HCT116 (cell line): Measurements from ENCODE around the gene PDE8A. TPM values are rescaled to one million over a fixed set of nuclear protein-coding genes. Genes with fewer than 3 reads are reported as not detected.

Experiments used
- ATAC-seq: fragments of 200-7000 bp; cut with Tn5 transposase; 2 replicates; pipeline ENCODE4 v1.9.1; 2020; ENCODE audit warnings: mild to moderate bottlenecking, moderate library complexity
- BruUV-seq: library from RNA; stranded (reverse); fragments of 400-500 nt; replicated peaks from 2 replicates; lab custom pipeline; 2021; lab: Mats Ljungman, UMichigan
- CTCF ChIA-PET: fragments of 300-600 bp; sonication (Branson Sonifier 250); formaldehyde crosslinking; loops from one replicate; lab custom pipeline; 2021; ENCODE audit warnings: antibody characterized with exemption; lab: Charles Lee
- POLR2A ChIA-PET: fragments of 300-600, 350-600 bp; sonication (Branson Sonifier 250); formaldehyde crosslinking; loops from one replicate; lab custom pipeline; 2021; ENCODE audit warnings: antibody characterized with exemption; lab: Charles Lee
- RAD21 ChIA-PET, 2 experiments: fragments of 300-600 bp; sonication (Branson Sonifier 250); formaldehyde crosslinking; loops; one replicate each; lab custom pipeline; 2023; ENCODE audit warnings: low total read pairs in 2 of 2; ENCODE audit not compliant: uncharacterized antibody in 2 of 2, unreplicated experiment in 2 of 2, low non-redundant PET in 1 of 2; lab: Charles Lee
- DNase-seq: peaks from one replicate; pipeline ENCODE4 v3.0.0-alpha.2; 2010; ENCODE audit warnings: low read depth, low spot score
- H2AFZ ChIP-seq: fragments of 200-600 bp; shearing (Covaris generic), sonication (generic); 2 replicates; pipeline ENCODE4 v1.6.1; 2017; ENCODE audit warnings: low read depth, mixed run types, mixed read lengths, antibody characterized with exemption, low read length; ENCODE audit not compliant: poor library complexity, severe bottlenecking
- H3K27ac ChIP-seq: 2 replicates; pipeline ENCODE4 v1.5.1; 2012; ENCODE audit warnings: low read depth, low read length
- H3K27me3 ChIP-seq: fragments of 200-600 bp; sonication (generic); 2 replicates; pipeline ENCODE4 v1.6.1; 2016; ENCODE audit warnings: mixed run types, low read length, mixed read lengths; ENCODE audit not compliant: insufficient read depth
- H3K36me3 ChIP-seq, 2 experiments: fragments of 200-500 bp in 1 of 2; fragments of 200-600 bp in 1 of 2; sonication (Bioruptor generic) in 1 of 2; sonication (generic) in 1 of 2; 2 replicates each; pipeline versions ENCODE4 v1.5.1 to v1.6.1; 2014 to 2016; ENCODE audit warnings: low read length in 2 of 2, inconsistent platforms in 1 of 2, mixed read lengths in 1 of 2, mixed run types in 1 of 2; ENCODE audit not compliant: insufficient read depth in 2 of 2, control insufficient read depth in 1 of 2
- H3K4me1 ChIP-seq, 2 experiments: fragments of 200-600 bp in 1 of 2; sonication (generic) in 1 of 2; 2 replicates each; pipeline versions ENCODE4 v1.5.1 to v1.6.1; 2012 to 2017; ENCODE audit warnings: low read length in 2 of 2, inconsistent platforms in 1 of 2, mild to moderate bottlenecking in 1 of 2, mixed read lengths in 1 of 2, mixed run types in 1 of 2, moderate library complexity in 1 of 2; ENCODE audit not compliant: insufficient read depth in 2 of 2, control insufficient read depth in 1 of 2
- H3K4me2 ChIP-seq: fragments of 200-600 bp; sonication (generic); 2 replicates; pipeline ENCODE4 v1.6.1; 2017; ENCODE audit warnings: mixed run types, low read length, mixed read lengths
- H3K4me3 ChIP-seq, 2 experiments: fragments of 200-600 bp in 1 of 2; sonication (generic) in 1 of 2; replicated peaks in 1 of 2; 2 replicates each; pipeline ENCODE4 v1.5.1; 2011 to 2016; ENCODE audit warnings: low read length in 2 of 2, control low read depth in 1 of 2, low read depth in 1 of 2, mild to moderate bottlenecking in 1 of 2, mixed read lengths in 1 of 2, mixed run types in 1 of 2
- H3K79me2 ChIP-seq: fragments of 200-600 bp; sonication (generic); 2 replicates; pipeline ENCODE4 v1.6.1; 2017; ENCODE audit warnings: mild to moderate bottlenecking, mixed run types, low read length, moderate library complexity, mixed read lengths; ENCODE audit not compliant: insufficient read depth
- H3K9ac ChIP-seq: fragments of 200-600 bp; sonication (generic); 2 replicates; pipeline ENCODE4 v1.6.1; 2016; ENCODE audit warnings: low read length, mixed read lengths
- H3K9me2 ChIP-seq: fragments of 200-600 bp; sonication (generic), shearing (Covaris generic); 2 replicates; pipeline ENCODE4 v1.6.1; 2017; ENCODE audit warnings: mixed run types, mild to moderate bottlenecking, moderate library complexity; ENCODE audit not compliant: insufficient read depth
- H3K9me3 ChIP-seq, 2 experiments: fragments of 200-500 bp in 1 of 2; fragments of 200-600 bp in 1 of 2; sonication (Bioruptor generic) in 1 of 2; sonication (generic) in 1 of 2; 2 replicates each; pipeline ENCODE4 v1.6.1; 2014 to 2017; ENCODE audit warnings: low read length in 2 of 2, mixed read lengths in 2 of 2, inconsistent platforms in 1 of 2, low read depth in 1 of 2, mild to moderate bottlenecking in 1 of 2, mixed run types in 1 of 2, moderate library complexity in 1 of 2; ENCODE audit not compliant: control insufficient read depth in 1 of 2, insufficient read depth in 1 of 2
- H4K20me1 ChIP-seq: fragments of 200-600 bp; sonication (generic), shearing (Covaris generic); 2 replicates; pipeline ENCODE4 v1.6.1; 2017; ENCODE audit warnings: mixed run types, mild to moderate bottlenecking, moderate library complexity; ENCODE audit not compliant: insufficient read depth
- RAD21 ChIP-seq: IDR thresholded peaks from 2 replicates; pipeline ENCODE4 v1.6.1; 2012; ENCODE audit warnings: low read depth, mild to moderate bottlenecking
- REST ChIP-seq: IDR thresholded peaks from 2 replicates; pipeline ENCODE4 v1.6.1; 2012; ENCODE audit warnings: low read depth
- SRF ChIP-seq: IDR thresholded peaks from 2 replicates; pipeline ENCODE4 v1.6.1; 2012; ENCODE audit warnings: low read depth
- YY1 ChIP-seq: IDR thresholded peaks from 2 replicates; pipeline ENCODE4 v1.6.1; 2011; ENCODE audit warnings: low read length, low read depth, moderate library complexity, mild to moderate bottlenecking; ENCODE audit not compliant: insufficient replicate concordance; ENCODE audit errors: extremely low read depth
- ZFX ChIP-seq: fragments of 450-650 bp; IDR thresholded peaks from 2 replicates; pipeline ENCODE4 v1.6.1; 2017
- ZNF274 ChIP-seq: fragments of 200-500 bp; sonication (Bioruptor generic); IDR thresholded peaks from 2 replicates; pipeline ENCODE4 v1.6.1; 2014; ENCODE audit warnings: mild to moderate bottlenecking, low read depth, low read length, inconsistent platforms
- intact Hi-C: fragments of 100-400 bp; cut with micrococcal nuclease; formaldehyde crosslinking; loops from 2 replicates; pipeline ENCODE4 v1.10.0; 2022
- total RNA-seq: library from RNA; stranded (reverse); gene quantifications from one replicate; pipeline ENCODE4 v1.2.1, GENCODE V29; 2021; ENCODE audit not compliant: unreplicated experiment

The PDE8A gene
- total RNA-seq, 1 experiment from 2014 or later, result 37.8 TPM

GRCh38 chr15:84968301-84968700, 13.4 kb upstream of the PDE8A start:
- CTCF ChIA-PET, result no interaction called here

More at GRCh38 chr15:84968301-84968700, 13.4 kb upstream of the PDE8A start:
- H4K20me1 ChIP-seq, result no peaks in the 10 kb centered on the region
- H2AFZ ChIP-seq, result no peak overlapping the region
- intact Hi-C loops, result no loop called here
- no peaks in the 10 kb centered on the region for H3K9me3 ChIP-seq
- ATAC-seq (no peak), DNase-seq (no peak)
- RAD21 ChIA-PET, result no interaction called here
- POLR2A ChIA-PET, result no interaction called here
- H3K9ac ChIP-seq, result no peak overlapping the region
- no peaks in the 10 kb centered on the region for H3K27me3 ChIP-seq
- H3K79me2 ChIP-seq, result no peaks in the 10 kb centered on the region
- no peaks in the 10 kb centered on the region for H3K4me1 ChIP-seq
- no peak overlapping the region for H3K4me3 ChIP-seq
- no TSS peak for BruUV-seq
- H3K9me2 ChIP-seq, result no peaks in the 10 kb centered on the region
- TF ChIP-seq ZFX (no peak), SRF (no peak), ZNF274 (no peak), REST (no peak), YY1 (no peak), RAD21 (no peak)
- H3K36me3 ChIP-seq, result no peaks in the 10 kb centered on the region
- H3K27ac ChIP-seq, result no peak overlapping the region
- H3K4me2 ChIP-seq, result no peak overlapping the region
